A549 (cell line): ENCODE measurements around the gene CELF4. TPM values are rescaled to one million over a fixed set of nuclear protein-coding genes. Genes with fewer than 3 reads are reported as not detected.
"Not testable (repeated sequence)": the region's sequence is repeated elsewhere in the genome, so short reads cannot be mapped to it uniquely, and the experiment has no call there.

Experiments used
- ATAC-seq, 2 experiments: fragments of 200-7000 bp in 1 of 2; fragments of >200 bp in 1 of 2; cut with Nextera tagmentation in 1 of 2; cut with Tn5 transposase in 1 of 2; 3 replicates each; pipeline versions ENCODE4 v1.8.0 to v1.9.1; 2018 to 2020; ENCODE audit warnings: mild to moderate bottlenecking in 1 of 2, moderate library complexity in 1 of 2
- CTCF ChIA-PET: fragments of 300-600 bp; sonication (Branson Sonifier 250); formaldehyde crosslinking; extraction: SDS; loops from one replicate; lab custom pipeline; 2021; ENCODE audit warnings: antibody characterized with exemption, inconsistent platforms; lab: Yijun Ruan, JAX
- POLR2A ChIA-PET: fragments of 350-600 bp; formaldehyde crosslinking; extraction: SDS; loops from one replicate; lab custom pipeline; 2021; ENCODE audit warnings: antibody characterized with exemption, inconsistent platforms; lab: Yijun Ruan, JAX
- DNase-seq, 2 experiments: peaks; one replicate each; pipeline versions ENCODE4 v3.0.0 to v3.0.0-alpha.2; 2011 to 2016; ENCODE audit warnings: low read depth in 1 of 2, low spot score in 1 of 2
- FAIRE-seq: peaks from 2 replicates; lab custom pipeline; 2011; peaks lifted over from hg19 to GRCh38; lab: Jason Lieb, UNC
- H3K27ac ChIP-seq, 2 experiments: fragments of >200 bp; sonication (Bioruptor Twin); formaldehyde crosslinking; 3 replicates each; pipeline ENCODE4 v1.5.1; 2016 to 2017
- H3K4me1 ChIP-seq: fragments of >200 bp; sonication (Bioruptor Twin); formaldehyde crosslinking; 3 replicates; pipeline ENCODE4 v1.6.1; 2016
- H3K4me2 ChIP-seq: fragments of >200 bp; sonication (Bioruptor Twin); formaldehyde crosslinking; 3 replicates; pipeline ENCODE4 v1.6.1; 2016
- H3K4me3 ChIP-seq: fragments of >200 bp; sonication (Bioruptor Twin); formaldehyde crosslinking; 3 replicates; pipeline ENCODE4 v1.5.1; 2016
- H3K9me3 ChIP-seq: fragments of >200 bp; sonication (Bioruptor Twin); formaldehyde crosslinking; 3 replicates; pipeline ENCODE4 v1.6.1; 2016
- CBX8 ChIP-seq: fragments of 200-600 bp; sonication (generic); IDR thresholded peaks from 2 replicates; pipeline ENCODE4 v1.6.1; 2016
- CHD2 ChIP-seq: fragments of 150-350 bp; IDR thresholded peaks from 2 replicates; pipeline ENCODE4 v1.6.1; 2014; ENCODE audit warnings: low read length; ENCODE audit not compliant: partially characterized antibody
- CHD4 ChIP-seq: fragments of 200-600 bp; sonication (generic); IDR thresholded peaks from 2 replicates; pipeline ENCODE4 v1.6.1; 2016; ENCODE audit warnings: antibody characterized with exemption, mild to moderate bottlenecking, borderline replicate concordance
- CTCF ChIP-seq: fragments of >200 bp; sonication (Bioruptor Twin); formaldehyde crosslinking; IDR thresholded peaks from 3 replicates; pipeline ENCODE4 v1.5.1; 2016
- EHMT2 ChIP-seq: fragments of 200-600 bp; sonication (generic); IDR thresholded peaks from 2 replicates; pipeline ENCODE4 v1.6.1; 2016; ENCODE audit warnings: antibody characterized with exemption, low read depth, mild to moderate bottlenecking, moderate library complexity
- EP300 ChIP-seq, 2 experiments: fragments of >200 bp; sonication (Bioruptor Twin); formaldehyde crosslinking; IDR thresholded peaks; 2 replicates in 1 of 2; 3 replicates in 1 of 2; pipeline ENCODE4 v1.6.1; 2016 to 2017
- ESRRA ChIP-seq: fragments of 150-350 bp; IDR thresholded peaks from 2 replicates; pipeline ENCODE4 v1.6.1; 2014; ENCODE audit warnings: mild to moderate bottlenecking, low read length, borderline replicate concordance
- GATA3 ChIP-seq: IDR thresholded peaks from 2 replicates; pipeline ENCODE4 v1.6.1; 2012; ENCODE audit warnings: borderline replicate concordance
- HES2 ChIP-seq: fragments of >200 bp; sonication (Bioruptor Twin); formaldehyde crosslinking; IDR thresholded peaks from 2 replicates; pipeline ENCODE4 v1.6.1; 2016
- HEYL ChIP-seq: fragments of 250-450 bp; sonication (Bioruptor Pico); IDR thresholded peaks from 2 replicates; pipeline ENCODE4 v1.8.0; 2021; ENCODE audit warnings: mild to moderate bottlenecking, moderate library complexity
- JUNB ChIP-seq: fragments of >200 bp; sonication (Bioruptor Twin); formaldehyde crosslinking; IDR thresholded peaks from 2 replicates; pipeline ENCODE4 v1.6.1; 2016
- KDM1A ChIP-seq: fragments of 200-600 bp; sonication (generic); IDR thresholded peaks from 2 replicates; pipeline ENCODE4 v1.6.1; 2016; ENCODE audit warnings: low read depth, mild to moderate bottlenecking
- MAZ ChIP-seq: fragments of 150-350 bp; IDR thresholded peaks from 2 replicates; pipeline ENCODE4 v1.6.1; 2014; ENCODE audit warnings: antibody characterized with exemption, low read depth, low read length, borderline replicate concordance
- NPAS2 ChIP-seq: fragments of 250-450 bp; sonication (Bioruptor Pico); IDR thresholded peaks from 2 replicates; pipeline ENCODE4 v1.8.0; 2022; ENCODE audit warnings: mild to moderate bottlenecking, moderate library complexity, borderline replicate concordance
- PHF8 ChIP-seq: fragments of 200-600 bp; sonication (generic); IDR thresholded peaks from 2 replicates; pipeline ENCODE4 v1.6.1; 2016; ENCODE audit warnings: low read depth, mild to moderate bottlenecking, antibody characterized with exemption, moderate library complexity, borderline replicate concordance
- POLR2AphosphoS2 ChIP-seq: conservative IDR thresholded peaks from 2 replicates; pipeline ENCODE4 v1.6.1; 2012; ENCODE audit warnings: low read length, improper control_type of control experiment, inconsistent platforms
- RAD21 ChIP-seq, 2 experiments: fragments of >200 bp in 1 of 2; sonication (Bioruptor Twin) in 1 of 2; formaldehyde crosslinking in 1 of 2; IDR thresholded peaks in 1 of 2; conservative IDR thresholded peaks in 1 of 2; 2 replicates in 1 of 2; 3 replicates in 1 of 2; pipeline ENCODE4 v1.6.1; 2012 to 2018; ENCODE audit warnings: inconsistent platforms in 1 of 2
- RARB ChIP-seq: fragments of 250-450 bp; sonication (Bioruptor Pico); IDR thresholded peaks from 2 replicates; pipeline ENCODE4 v1.8.0; 2021; ENCODE audit warnings: mild to moderate bottlenecking, moderate library complexity
- RNF2 ChIP-seq: fragments of 200-600 bp; sonication (generic); IDR thresholded peaks from 2 replicates; pipeline ENCODE4 v1.6.1; 2016; ENCODE audit warnings: low read depth, mild to moderate bottlenecking, antibody characterized with exemption, moderate library complexity, borderline replicate concordance
- SMC3 ChIP-seq: fragments of >200 bp; sonication (Bioruptor Twin); formaldehyde crosslinking; IDR thresholded peaks from 3 replicates; pipeline ENCODE4 v1.6.1; 2018; ENCODE audit warnings: inconsistent platforms
- WGBS: methylation state at CpG from one replicate; pipeline ENCODE4 v1.1.6; 2017; ENCODE audit errors: missing lambda C conversion rate; 5-methylcytosine and 5-hydroxymethylcytosine counted together
- polyA plus RNA-seq, 4 experiments: library from polyadenylated mRNA; depleted of rRNA in 3 of 4; stranded (reverse); fragments of >200 nt; fragmentation: RNase III in 1 of 4; extraction: RNeasy Plus Mini Kit Qiagen cat#74134 plus additional on column Dnase treatment in 1 of 4; gene quantifications; 2 replicates in 3 of 4; 3 replicates in 1 of 4; pipeline ENCODE4 v1.2.3, GENCODE V29; 2011 to 2017
- TF ChIP-seq, protein P1 (sequence below): fragments of 250-450 bp; sonication (Bioruptor Pico); IDR thresholded peaks from 2 replicates; pipeline ENCODE4 v1.5.0; 2021; ENCODE audit warnings: mild to moderate bottlenecking, moderate library complexity, borderline replicate concordance
- TF ChIP-seq, protein P2 (sequence below): IDR thresholded peaks from 2 replicates; pipeline ENCODE4 v1.6.1; 2012
- TF ChIP-seq, protein P3 (sequence below): fragments of 150-350 bp; IDR thresholded peaks from 2 replicates; pipeline ENCODE4 v1.6.1; 2014; ENCODE audit warnings: low read depth, mild to moderate bottlenecking, low read length

Gene CELF4
- polyA plus RNA-seq, 2 of the 4 experiments (the other 2 are of a cell fraction) = 0.08 TPM; not detected in 1

DNA sequence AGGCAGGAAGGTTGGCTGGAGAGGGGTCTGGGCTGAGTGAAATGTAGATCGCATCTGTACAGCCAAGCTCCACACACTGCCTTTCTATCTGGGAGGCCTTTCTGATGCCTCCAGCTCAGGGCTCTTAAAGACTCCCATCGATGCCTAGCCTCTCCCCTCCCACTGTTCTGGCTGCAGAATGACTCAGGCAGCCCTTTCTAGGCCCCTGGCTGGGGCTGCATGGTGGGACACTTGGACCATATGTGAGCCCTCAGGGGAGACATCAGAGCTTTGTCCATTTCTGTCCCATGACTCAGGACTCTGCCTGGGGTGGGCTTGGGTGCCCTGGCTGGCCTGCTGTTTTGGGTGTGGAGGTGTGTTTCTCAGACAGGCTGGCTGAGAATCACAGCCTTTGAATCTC, 101.3 kb downstream of the CELF4 start:
- Histone ChIP-seq H3K4me1 (no peaks in the 10 kb centered on the region), H3K27ac (no peak overlapping the region), H3K4me3 (no peak overlapping the region), H3K9me3 (no peaks in the 10 kb centered on the region), H3K4me2 (no peak overlapping the region)
- ChIA-PET POLR2A (no interaction called here), CTCF (no interaction called here)
- FAIRE-seq = no peak
- no peak for DNase-seq
- WGBS = 10% methylated on average over 1 of the region's 2 CpGs
- ATAC-seq = no peak
- TF ChIP-seq PHF8 (no peak), HES2 (no peak), HEYL (CRISPR knock-in tag) (no peak), CHD2 (no peak), RARB (no peak), KDM1A (no peak), CBX8 (no peak), SMC3 (no peak), CHD4 (no peak), EHMT2 (no peak), NPAS2 (CRISPR knock-in tag) (no peak), EP300 (IDR thresholded peaks at IDR 0.05) (no peak), JUNB (no peak), GATA3 (no peak), RNF2 (no peak), RAD21 (conservative IDR thresholded peaks at IDR 0.05 in 1 of 2, IDR thresholded peaks at IDR 0.05 in 1 of 2) (no peak)

GRCh38 chr18:37461329-37461728, 104.3 kb downstream of the CELF4 start:
- FAIRE-seq, H3K4me1 ChIP-seq, ATAC-seq, POLR2A ChIA-PET, H3K9me3 ChIP-seq, H3K27ac ChIP-seq, H3K4me2 ChIP-seq, DNase-seq, H3K4me3 ChIP-seq: not testable (repeated sequence)
- CTCF ChIA-PET = interaction anchor here (0.6 to 1.7 kb wide), 3 partner anchors 20 to 118 kb away, joined by 3 to 4 read pairs (median 3); no protein-coding TSS in a partner anchor
- 0% methylated on average over 5 of the region's 6 CpGs for WGBS

DNA sequence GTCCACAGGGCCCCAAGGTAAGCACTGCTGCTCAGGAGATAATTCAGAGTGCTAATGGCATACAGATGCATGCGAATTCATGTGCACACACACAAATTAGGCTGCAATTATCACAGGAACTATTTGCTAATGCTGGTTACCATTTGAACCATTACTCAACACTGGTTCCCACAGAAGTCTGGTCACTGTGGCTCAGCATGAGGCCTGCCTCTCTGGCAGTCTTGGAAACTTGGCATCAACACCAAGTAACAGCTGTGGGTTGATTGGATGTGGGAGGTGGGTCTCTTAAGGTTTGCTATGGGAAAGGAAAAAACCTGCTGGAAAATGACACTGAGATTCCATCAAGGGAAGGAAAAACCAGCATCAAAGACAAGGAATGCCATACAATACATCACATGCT, 105.0 kb downstream of the CELF4 start:
- 0% methylated on average over 1 of the region's 1 CpG for WGBS
- no peak overlapping the region for H3K4me3 ChIP-seq
- CTCF ChIA-PET = interaction anchor here (1.5 to 1.7 kb wide), 2 partner anchors 19 to 77 kb away, joined by 3 to 4 read pairs; no protein-coding TSS in a partner anchor

More for the DNA sequence above, 105.0 kb downstream of the CELF4 start:
- no peak for DNase-seq
- Histone ChIP-seq H3K27ac (no peak overlapping the region), H3K4me1 (no peaks in the 10 kb centered on the region), H3K4me2 (no peak overlapping the region), H3K9me3 (no peaks in the 10 kb centered on the region)
- no peak for FAIRE-seq
- POLR2A ChIA-PET = no interaction called here
- TF ChIP-seq, protein P1, sequence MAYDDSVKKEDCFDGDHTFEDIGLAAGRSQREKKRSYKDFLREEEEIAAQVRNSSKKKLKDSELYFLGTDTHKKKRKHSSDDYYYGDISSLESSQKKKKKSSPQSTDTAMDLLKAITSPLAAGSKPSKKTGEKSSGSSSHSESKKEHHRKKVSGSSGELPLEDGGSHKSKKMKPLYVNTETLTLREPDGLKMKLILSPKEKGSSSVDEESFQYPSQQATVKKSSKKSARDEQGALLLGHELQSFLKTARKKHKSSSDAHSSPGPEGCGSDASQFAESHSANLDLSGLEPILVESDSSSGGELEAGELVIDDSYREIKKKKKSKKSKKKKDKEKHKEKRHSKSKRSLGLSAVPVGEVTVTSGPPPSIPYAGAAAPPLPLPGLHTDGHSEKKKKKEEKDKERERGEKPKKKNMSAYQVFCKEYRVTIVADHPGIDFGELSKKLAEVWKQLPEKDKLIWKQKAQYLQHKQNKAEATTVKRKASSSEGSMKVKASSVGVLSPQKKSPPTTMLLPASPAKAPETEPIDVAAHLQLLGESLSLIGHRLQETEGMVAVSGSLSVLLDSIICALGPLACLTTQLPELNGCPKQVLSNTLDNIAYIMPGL (CRISPR knock-in tag) = no peak
- TF ChIP-seq, protein P2, sequence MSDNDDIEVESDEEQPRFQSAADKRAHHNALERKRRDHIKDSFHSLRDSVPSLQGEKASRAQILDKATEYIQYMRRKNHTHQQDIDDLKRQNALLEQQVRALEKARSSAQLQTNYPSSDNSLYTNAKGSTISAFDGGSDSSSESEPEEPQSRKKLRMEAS = no peak
- TF ChIP-seq CHD4 = no peak
- no peak for TF ChIP-seq POLR2AphosphoS2
- TF ChIP-seq, protein P3, sequence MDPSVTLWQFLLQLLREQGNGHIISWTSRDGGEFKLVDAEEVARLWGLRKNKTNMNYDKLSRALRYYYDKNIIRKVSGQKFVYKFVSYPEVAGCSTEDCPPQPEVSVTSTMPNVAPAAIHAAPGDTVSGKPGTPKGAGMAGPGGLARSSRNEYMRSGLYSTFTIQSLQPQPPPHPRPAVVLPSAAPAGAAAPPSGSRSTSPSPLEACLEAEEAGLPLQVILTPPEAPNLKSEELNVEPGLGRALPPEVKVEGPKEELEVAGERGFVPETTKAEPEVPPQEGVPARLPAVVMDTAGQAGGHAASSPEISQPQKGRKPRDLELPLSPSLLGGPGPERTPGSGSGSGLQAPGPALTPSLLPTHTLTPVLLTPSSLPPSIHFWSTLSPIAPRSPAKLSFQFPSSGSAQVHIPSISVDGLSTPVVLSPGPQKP = no peak
- no peak for TF ChIP-seq ESRRA
- TF ChIP-seq CTCF = no peak
- TF ChIP-seq MAZ = no peak
- TF ChIP-seq RARB = no peak
- no peak for ATAC-seq
